B cell (primary cell): Measurements from ENCODE around the gene MAZ. TPM values are rescaled to one million over a fixed set of nuclear protein-coding genes. Genes with fewer than 3 reads are reported as not detected.

Source experiments
- ATAC-seq: fragments of 200-7000 bp; cut with Tn5 transposase; one replicate; pipeline ENCODE4 v1.10.0; 2021; ENCODE audit warnings: low read depth, mild to moderate bottlenecking, moderate number of reproducible peaks, moderate library complexity
- CTCF ChIA-PET: fragments of 350-600 bp; sonication (Branson Sonifier 250); formaldehyde crosslinking; loops from one replicate; lab custom pipeline; 2021; ENCODE audit warnings: antibody characterized with exemption, inconsistent platforms; lab: Charles Lee
- POLR2A ChIA-PET: fragments of 350-600 bp; sonication (Branson Sonifier 250); formaldehyde crosslinking; loops from one replicate; lab custom pipeline; 2021; ENCODE audit warnings: antibody characterized with exemption; lab: Charles Lee
- DNase-seq: peaks from one replicate; pipeline ENCODE4 v3.0.0; 2013
- H2AFZ ChIP-seq: 2 replicates; pipeline ENCODE4 v1.6.1; 2012; ENCODE audit warnings: mild to moderate bottlenecking, low read depth, low read length; ENCODE audit not compliant: insufficient read depth, poor library complexity, severe bottlenecking
- H3K27ac ChIP-seq, 2 donors: 1 replicate in 1 of 2; 2 replicates in 1 of 2; pipeline ENCODE4 v1.5.1; 2012 to 2013; ENCODE audit warnings: low read length in 2 of 2, mild to moderate bottlenecking in 2 of 2, moderate library complexity in 1 of 2
- H3K27me3 ChIP-seq, 4 experiments: fragments of 200-600 bp in 1 of 4; sonication (generic) in 1 of 4; replicated peaks in 1 of 4; 1 replicate in 2 of 4; 2 replicates in 2 of 4; pipeline versions ENCODE4 v1.6.1 to v1.7.0; 2013 to 2016; ENCODE audit warnings: low read length in 3 of 4, mild to moderate bottlenecking in 2 of 4, mixed read lengths in 1 of 4, moderate library complexity in 1 of 4; ENCODE audit not compliant: insufficient read depth in 4 of 4, control insufficient read depth in 3 of 4; ENCODE audit errors: control extremely low read depth in 1 of 4
- H3K36me3 ChIP-seq, 2 experiments: replicated peaks in 1 of 2; 1 replicate in 1 of 2; 2 replicates in 1 of 2; pipeline versions ENCODE4 v1.6.1 to v1.7.1; 2013; ENCODE audit warnings: low read length in 1 of 2; ENCODE audit not compliant: insufficient read depth in 2 of 2, control insufficient read depth in 1 of 2; ENCODE audit errors: control extremely low read depth in 1 of 2, extremely low read depth in 1 of 2
- H3K4me1 ChIP-seq, 2 donors: fragments of 200-600 bp in 1 of 2; sonication (generic) in 1 of 2; 1 replicate in 1 of 2; 2 replicates in 1 of 2; pipeline versions ENCODE4 v1.5.1 to v1.6.1; 2013 to 2017; ENCODE audit warnings: low read length in 2 of 2; ENCODE audit not compliant: control insufficient read depth in 2 of 2, insufficient read depth in 2 of 2
- H3K4me2 ChIP-seq: replicated peaks from 2 replicates; pipeline ENCODE3; 2012; ENCODE audit warnings: mild to moderate bottlenecking, low read depth, low read length; ENCODE audit not compliant: poor library complexity, severe bottlenecking
- H3K4me3 ChIP-seq, 5 experiments: fragments of 200-600 bp in 1 of 5; sonication (generic) in 1 of 5; 1 replicate in 3 of 5; 2 replicates in 2 of 5; pipeline versions ENCODE4 v1.5.1 to v1.7.0; 2011 to 2016; ENCODE audit warnings: low read length in 4 of 5, mild to moderate bottlenecking in 4 of 5, low read depth in 2 of 5, control low read depth in 1 of 5, moderate library complexity in 1 of 5; ENCODE audit not compliant: insufficient read depth in 1 of 5; ENCODE audit errors: control extremely low read depth in 1 of 5, extremely low read depth in 1 of 5
- H3K79me2 ChIP-seq: fragments of 200-600 bp; sonication (generic); one replicate; pipeline ENCODE4 v1.6.0; 2016; ENCODE audit warnings: low read length; ENCODE audit not compliant: control insufficient read depth, insufficient read depth
- H3K9ac ChIP-seq: fragments of 200-600 bp; sonication (generic); 2 replicates; pipeline ENCODE4 v1.6.1; 2017; ENCODE audit warnings: mild to moderate bottlenecking, low read length, moderate library complexity
- H3K9me3 ChIP-seq, 3 donors: one replicate each; pipeline versions ENCODE4 v1.6.1 to v1.7.1; 2013; ENCODE audit warnings: low read length in 2 of 3; ENCODE audit not compliant: control insufficient read depth in 2 of 3, insufficient read depth in 1 of 3; ENCODE audit errors: control extremely low read depth in 1 of 3
- H4K20me1 ChIP-seq: 2 replicates; pipeline ENCODE4 v1.6.0; 2012; ENCODE audit warnings: mild to moderate bottlenecking, low read length; ENCODE audit not compliant: insufficient read depth, control insufficient read depth, poor library complexity, severe bottlenecking
- H3K27ac Mint-ChIP-seq: one replicate; pipeline ENCODE4 v1.8.0; 2021; ENCODE audit warnings: mixed read lengths
- H3K27me3 Mint-ChIP-seq: one replicate; pipeline ENCODE4 v1.8.0; 2021; ENCODE audit warnings: mixed read lengths
- H3K4me1 Mint-ChIP-seq: one replicate; pipeline ENCODE4 v1.8.0; 2021; ENCODE audit warnings: mixed read lengths
- H3K4me3 Mint-ChIP-seq: one replicate; pipeline ENCODE4 v1.8.0; 2021; ENCODE audit warnings: mixed read lengths
- H3K9me3 Mint-ChIP-seq: one replicate; pipeline ENCODE4 v1.8.0; 2022; ENCODE audit warnings: mixed read lengths; ENCODE audit not compliant: insufficient read depth
- EZH2 ChIP-seq: IDR thresholded peaks from 2 replicates; pipeline ENCODE4 v1.6.1; 2012; ENCODE audit warnings: borderline replicate concordance, low read depth, mild to moderate bottlenecking, moderate library complexity, low read length; ENCODE audit not compliant: insufficient read depth, poor library complexity, severe bottlenecking
- WGBS: methylation state at CpG from one replicate; pipeline ENCODE4 v1.1.5; 2013; ENCODE audit warnings: missing lambda C conversion rate; ENCODE audit not compliant: insufficient coverage; 5-methylcytosine and 5-hydroxymethylcytosine counted together
- intact Hi-C: fragments of 100-400 bp; cut with micrococcal nuclease; formaldehyde crosslinking; loops from one replicate; pipeline ENCODE4 v1.10.0; 2022
- polyA plus RNA-seq: library from polyadenylated mRNA; depleted of rRNA; stranded (reverse); fragments of >200 nt; gene quantifications from 2 replicates; pipeline ENCODE4 v1.2.3, GENCODE V29; 2012
- total RNA-seq, 2 donors: library from RNA; stranded (reverse); fragments of 120-200 nt in 1 of 2; gene quantifications; 1 replicate in 1 of 2; 2 replicates in 1 of 2; pipeline versions ENCODE4 v1.2.3 to v1.2.4, GENCODE V29; 2013 to 2022
- TF ChIP-seq, protein P1 (sequence below): fragments of 200-600 bp; IDR thresholded peaks from one replicate; pipeline ENCODE4 v1.8.0; 2022; ENCODE audit warnings: antibody characterized with exemption, mild to moderate bottlenecking

Gene MAZ
- total and polyA plus RNA-seq, 2 donors (not counting 1 experiment from before 2014, with no cell fraction given), result 170 to 198 TPM

DNA sequence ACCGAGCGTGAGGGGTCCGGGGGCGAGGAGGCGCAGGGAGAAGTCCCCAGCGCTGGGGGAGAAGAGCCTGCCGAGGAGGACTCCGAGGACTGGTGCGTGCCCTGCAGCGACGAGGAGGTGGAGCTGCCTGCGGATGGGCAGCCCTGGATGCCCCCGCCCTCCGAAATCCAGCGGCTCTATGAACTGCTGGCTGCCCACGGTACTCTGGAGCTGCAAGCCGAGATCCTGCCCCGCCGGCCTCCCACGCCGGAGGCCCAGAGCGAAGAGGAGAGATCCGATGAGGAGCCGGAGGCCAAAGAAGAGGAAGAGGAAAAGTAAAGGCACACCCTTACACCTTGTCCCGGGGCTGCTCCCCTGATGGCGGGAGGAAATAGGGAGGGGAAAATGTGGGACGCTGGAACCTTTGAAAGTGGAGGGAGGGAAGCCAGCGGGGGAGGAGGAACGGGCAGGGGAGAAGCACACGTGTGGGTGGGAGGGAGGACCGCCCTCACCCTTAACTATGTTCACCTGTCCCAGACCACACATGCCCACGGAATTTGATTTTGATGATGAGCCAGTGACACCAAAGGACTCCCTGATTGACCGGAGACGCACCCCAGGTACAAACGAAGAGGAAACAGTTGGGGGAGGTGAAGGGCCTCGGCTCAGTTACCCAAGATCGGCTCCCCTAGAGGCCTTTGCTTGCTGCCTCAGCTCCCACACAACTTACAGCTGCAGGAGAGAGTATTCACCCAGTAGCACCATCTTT, 10.5 kb downstream of the MAZ start:
- H3K4me1 Mint-ChIP-seq, result peaks cover 64% of the 10 kb centered on the region
- intact Hi-C loops, result loop anchor here (1.0 to 10.0 kb wide), 9 partner anchors 12 to 222 kb away; partner anchors contain the start of genes CDIPT, INO80E, KIF22 and TAOK2
- POLR2A ChIA-PET, result interaction anchor here (2.1 to 2.8 kb wide), 3 partner anchors 10 to 115 kb away, joined by 14 to 31 read pairs (median 18); partner anchors contain the start of gene MAZ
- no peaks in the 10 kb centered on the region for H3K9me3 Mint-ChIP-seq
- peak; percentile 1 for ATAC-seq
- under 1% methylated on average over 22 of the region's 37 CpGs for WGBS
- peak overlapping the region; percentile 85 for H2AFZ ChIP-seq
- H4K20me1 ChIP-seq, result peaks cover 41% of the 10 kb centered on the region
- CTCF ChIA-PET, result interaction anchor here (0.5 to 5.7 kb wide), 10 partner anchors 9 to 261 kb away, joined by 3 to 66 read pairs (median 6); partner anchors contain the start of genes KIF22 and MAZ
- H3K4me3 Mint-ChIP-seq, result peak overlapping the region; percentile 97
- H3K4me3 ChIP-seq, result peak overlapping the region; percentile 73 to 93 (median 84)
- H3K27ac Mint-ChIP-seq, result peak overlapping the region; percentile 98
- H3K4me2 ChIP-seq, result peak overlapping the region; percentile 87
- H3K27me3 Mint-ChIP-seq, result no peaks in the 10 kb centered on the region
- H3K4me1 ChIP-seq, result peaks cover 40 to 60% of the 10 kb centered on the region in 2 donors
- H3K27me3 ChIP-seq, result peaks cover 0 to 7% (median 3%) of the 10 kb centered on the region in 4 experiments
- peaks cover 53% of the 10 kb centered on the region for H3K79me2 ChIP-seq
- TF ChIP-seq, protein P1, sequence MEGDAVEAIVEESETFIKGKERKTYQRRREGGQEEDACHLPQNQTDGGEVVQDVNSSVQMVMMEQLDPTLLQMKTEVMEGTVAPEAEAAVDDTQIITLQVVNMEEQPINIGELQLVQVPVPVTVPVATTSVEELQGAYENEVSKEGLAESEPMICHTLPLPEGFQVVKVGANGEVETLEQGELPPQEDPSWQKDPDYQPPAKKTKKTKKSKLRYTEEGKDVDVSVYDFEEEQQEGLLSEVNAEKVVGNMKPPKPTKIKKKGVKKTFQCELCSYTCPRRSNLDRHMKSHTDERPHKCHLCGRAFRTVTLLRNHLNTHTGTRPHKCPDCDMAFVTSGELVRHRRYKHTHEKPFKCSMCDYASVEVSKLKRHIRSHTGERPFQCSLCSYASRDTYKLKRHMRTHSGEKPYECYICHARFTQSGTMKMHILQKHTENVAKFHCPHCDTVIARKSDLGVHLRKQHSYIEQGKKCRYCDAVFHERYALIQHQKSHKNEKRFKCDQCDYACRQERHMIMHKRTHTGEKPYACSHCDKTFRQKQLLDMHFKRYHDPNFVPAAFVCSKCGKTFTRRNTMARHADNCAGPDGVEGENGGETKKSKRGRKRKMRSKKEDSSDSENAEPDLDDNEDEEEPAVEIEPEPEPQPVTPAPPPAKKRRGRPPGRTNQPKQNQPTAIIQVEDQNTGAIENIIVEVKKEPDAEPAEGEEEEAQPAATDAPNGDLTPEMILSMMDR, result no peak
- no peak for TF ChIP-seq EZH2
- H3K27ac ChIP-seq, result peak overlapping the region; percentile 88
- H3K9ac ChIP-seq, result peak overlapping the region; percentile 69
- no peaks in the 10 kb centered on the region for H3K9me3 ChIP-seq
- peaks cover 0 to 22% of the 10 kb centered on the region in 2 experiments for H3K36me3 ChIP-seq
- peak; percentile 59 for DNase-seq

DNA sequence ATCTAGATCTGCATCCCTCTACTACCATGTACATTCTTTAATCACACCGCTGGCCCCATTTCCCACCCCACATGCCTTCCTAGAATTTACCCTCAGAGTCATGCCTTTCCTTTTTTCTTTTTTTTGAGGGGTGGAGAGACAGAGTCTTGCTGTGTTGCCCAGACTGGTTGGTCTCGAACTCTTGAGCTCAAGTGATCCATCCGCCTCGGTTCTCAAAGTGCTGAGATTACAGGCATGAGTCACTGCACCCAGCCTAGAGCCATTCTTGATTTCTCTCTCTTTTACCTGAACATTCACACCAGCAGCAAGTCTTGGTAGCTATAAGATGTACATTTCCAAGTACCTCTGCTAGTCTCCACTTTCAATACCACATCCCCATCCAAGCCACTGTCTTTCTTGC, 11.8 kb downstream of the MAZ start:
- CTCF ChIA-PET, result interaction anchor here (1.5 to 5.7 kb wide), 5 partner anchors 11 to 127 kb away, joined by 3 to 66 read pairs (median 29); partner anchors contain the start of genes KIF22 and MAZ
- H3K4me3 Mint-ChIP-seq, result peak overlapping the region; percentile 83
- intact Hi-C loops, result loop anchor here (5.0 to 10.0 kb wide), 2 partner anchors 154 to 223 kb away; partner anchors contain the start of gene TAOK2
- H3K9ac ChIP-seq, result no peak overlapping the region
- peaks cover 68% of the 10 kb centered on the region for H3K4me1 Mint-ChIP-seq
- no peaks in the 10 kb centered on the region for H3K27me3 Mint-ChIP-seq
- DNase-seq (peak; percentile 5), ATAC-seq (no peak)
- no peaks in the 10 kb centered on the region for H3K27me3 ChIP-seq
- POLR2A ChIA-PET, result interaction anchor here (0.6 to 1.8 kb wide), 3 partner anchors 8 to 115 kb away, joined by 4 to 7 read pairs (median 5); no protein-coding TSS in a partner anchor
- peaks cover 0 to 22% of the 10 kb centered on the region in 2 experiments for H3K36me3 ChIP-seq
- no peak overlapping the region for H3K4me3 ChIP-seq
- H3K4me2 ChIP-seq, result peak overlapping the region; percentile 25
- no peaks in the 10 kb centered on the region for H3K9me3 ChIP-seq
- TF ChIP-seq EZH2, result no peak
- TF ChIP-seq, protein P1, result no peak
- no peaks in the 10 kb centered on the region for H3K9me3 Mint-ChIP-seq
- H3K4me1 ChIP-seq, result peaks cover 41 to 61% of the 10 kb centered on the region in 2 donors
- H3K27ac ChIP-seq, result no peak overlapping the region
- H4K20me1 ChIP-seq, result peaks cover 51% of the 10 kb centered on the region
- WGBS, result 96% methylated on average over 3 of the region's 4 CpGs
- H3K27ac Mint-ChIP-seq, result peak overlapping the region; percentile 75
- peaks cover 65% of the 10 kb centered on the region for H3K79me2 ChIP-seq
- H2AFZ ChIP-seq, result no peak overlapping the region
